ENCODE results near the gene AEBP2.
"Not testable (repeated sequence)": the region's sequence is repeated elsewhere in the genome, so short reads cannot be mapped to it uniquely, and the experiment has no call there.

AEBP2 gene

GRCh38 chr12:19421503-19422282 lies 17.6 kb upstream of the AEBP2 start:
- DNase-seq, result no peak

- DNase-seq, result no peak
Measured at GRCh38 chr12:19423166-19423930, 15.9 kb upstream of the AEBP2 start.

GRCh38 chr12:19428246-19428645 lies 11.0 kb upstream of the AEBP2 start:
- DNase-seq, result no peak

- not testable (repeated sequence) for DNase-seq
Measured at GRCh38 chr12:19429491-19429890, 9.8 kb upstream of the AEBP2 start.

GRCh38 chr12:19430988-19431387 lies 8.3 kb upstream of the AEBP2 start:
- DNase-seq, result no peak

- no peak for DNase-seq
Measured at GRCh38 chr12:19431407-19432308, 7.6 kb upstream of the AEBP2 start.

- no peak for DNase-seq
Measured at GRCh38 chr12:19432309-19433170, 6.8 kb upstream of the AEBP2 start.

GRCh38 chr12:19434538-19434937 lies 4.8 kb upstream of the AEBP2 start:
- DNase-seq, result no peak

- no peak for DNase-seq
Measured at GRCh38 chr12:19435831-19436497, 3.3 kb upstream of the AEBP2 start.

- no peak for DNase-seq
Measured at GRCh38 chr12:19436931-19437330, 2.4 kb upstream of the AEBP2 start.

GRCh38 chr12:19437996-19438395 lies 1.3 kb upstream of the AEBP2 start:
- peak; percentile 32 for DNase-seq

GRCh38 chr12:19440019-19440858 lies 947 bp downstream of the AEBP2 start:
- DNase-seq, result peak; percentile 83

GRCh38 chr12:19440916-19441315 lies 1.6 kb downstream of the AEBP2 start:
- no peak for DNase-seq

- no peak for DNase-seq
Measured at GRCh38 chr12:19443585-19443984, 4.3 kb downstream of the AEBP2 start.

GRCh38 chr12:19444097-19444496 lies 4.8 kb downstream of the AEBP2 start:
- no peak for DNase-seq

- DNase-seq, result no peak
Measured at GRCh38 chr12:19447386-19447785, 8.1 kb downstream of the AEBP2 start.

- DNase-seq, result no peak
Measured at GRCh38 chr12:19449814-19450213, 10.5 kb downstream of the AEBP2 start.

- DNase-seq, result no peak
Measured at GRCh38 chr12:19450362-19450761, 11.1 kb downstream of the AEBP2 start.

GRCh38 chr12:19451196-19451595 lies 11.9 kb downstream of the AEBP2 start:
- peak; percentile 48 for DNase-seq

GRCh38 chr12:19453961-19454360 lies 14.7 kb downstream of the AEBP2 start:
- DNase-seq, result no peak

- DNase-seq, result no peak
Measured at GRCh38 chr12:19454837-19455236, 15.5 kb downstream of the AEBP2 start.
